Hematopoietic multipotent progenitor cell treated with erythropoietin and hydrocortisone succinate and interleukin-3 and kit ligand, for 6 days (in vitro differentiated cells): ENCODE data around the gene STX16.
A peak's percentile ranks its signal among the peaks of the same experiment; 100 is the strongest.

Source experiments
- DNase-seq: peaks from one replicate; pipeline ENCODE4 v3.0.0-alpha.2; 2015

The STX16 gene, protein sequence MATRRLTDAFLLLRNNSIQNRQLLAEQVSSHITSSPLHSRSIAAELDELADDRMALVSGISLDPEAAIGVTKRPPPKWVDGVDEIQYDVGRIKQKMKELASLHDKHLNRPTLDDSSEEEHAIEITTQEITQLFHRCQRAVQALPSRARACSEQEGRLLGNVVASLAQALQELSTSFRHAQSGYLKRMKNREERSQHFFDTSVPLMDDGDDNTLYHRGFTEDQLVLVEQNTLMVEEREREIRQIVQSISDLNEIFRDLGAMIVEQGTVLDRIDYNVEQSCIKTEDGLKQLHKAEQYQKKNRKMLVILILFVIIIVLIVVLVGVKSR

DNA sequence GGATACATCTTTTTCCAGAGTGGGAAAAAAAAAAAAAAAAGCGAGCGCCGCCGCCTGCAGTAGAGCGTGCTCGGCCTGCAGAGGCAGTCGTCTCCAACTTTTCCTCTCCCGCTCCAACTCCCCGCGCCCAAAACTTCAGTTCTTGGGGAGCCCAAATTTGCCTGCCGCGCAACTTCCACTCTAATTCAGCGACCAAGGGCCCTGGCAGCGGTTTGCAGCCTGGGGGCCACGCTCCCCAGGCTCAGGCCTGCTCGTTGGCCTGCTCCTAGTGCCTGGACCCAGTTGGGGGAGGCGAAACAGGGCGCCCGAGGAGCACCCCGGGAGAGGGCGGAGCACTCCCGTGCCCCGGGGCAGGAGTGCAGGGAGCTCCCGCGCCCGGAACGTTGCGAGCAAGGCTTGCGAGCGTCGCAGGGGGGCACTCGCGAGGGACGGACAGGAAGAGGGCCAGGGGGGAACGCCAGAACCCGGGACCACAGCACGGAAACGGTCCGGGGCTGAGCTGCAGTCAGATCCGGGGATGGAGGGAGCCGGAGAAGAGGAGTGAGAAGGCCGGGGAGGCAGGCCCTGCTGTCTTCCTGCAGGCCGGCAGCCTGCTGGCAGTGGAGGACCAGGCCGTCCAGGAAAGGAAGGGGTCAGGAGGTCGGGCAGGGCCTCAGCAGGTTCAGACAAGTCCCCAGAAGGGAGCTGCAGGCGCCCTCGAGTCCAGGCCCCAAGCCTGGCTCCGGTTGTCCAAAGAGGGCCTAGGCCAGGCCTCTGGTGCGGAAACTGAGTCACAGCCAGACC is at the start of gene STX16:
Gene STX16, plus strand, starts transcription at position 508 of the 783 bp plus-strand sequence. CDS start 724 bp downstream, outside the sequence.
- DNase-seq: peak; percentile 95

DNA sequence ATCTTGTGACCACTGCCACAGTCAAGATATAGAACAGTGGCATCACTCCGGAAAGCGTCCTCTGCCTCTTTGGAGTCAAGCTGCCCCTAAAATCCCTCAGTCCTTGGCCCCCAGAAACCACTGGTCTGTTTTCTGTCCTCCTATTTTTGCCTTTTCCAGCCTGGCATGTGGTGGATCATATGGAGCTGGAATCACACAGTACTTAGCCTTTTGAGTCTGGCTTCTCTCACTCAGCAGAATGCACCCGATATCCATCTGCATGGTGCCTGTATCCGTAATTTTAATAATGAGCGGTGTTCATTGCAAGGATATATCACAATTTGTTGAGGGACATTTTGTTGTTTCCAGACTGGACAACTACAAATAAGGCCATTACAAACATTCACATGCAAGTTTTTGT is 49.0 kb upstream of the STX16 start:
- no peak for DNase-seq

DNA sequence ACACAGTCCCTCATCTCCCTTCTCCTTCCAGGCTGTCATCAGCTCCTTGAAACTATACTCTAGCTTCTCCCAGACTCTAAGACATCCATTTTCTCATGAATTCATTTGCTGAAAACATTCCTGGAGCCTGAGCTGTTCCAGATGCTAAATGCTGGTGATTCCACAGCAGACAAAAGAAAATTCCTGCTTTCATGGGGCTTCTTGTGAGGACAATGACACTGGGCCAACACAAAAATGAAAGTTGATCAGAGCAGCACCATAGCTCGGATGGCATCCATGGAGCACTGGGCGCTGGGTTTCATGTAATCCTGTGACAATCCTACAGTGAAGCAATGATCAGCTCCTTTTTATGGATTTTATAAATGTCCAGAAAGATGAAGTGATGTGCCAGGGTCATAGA is 47.4 kb upstream of the STX16 start:
- DNase-seq: no peak

DNA sequence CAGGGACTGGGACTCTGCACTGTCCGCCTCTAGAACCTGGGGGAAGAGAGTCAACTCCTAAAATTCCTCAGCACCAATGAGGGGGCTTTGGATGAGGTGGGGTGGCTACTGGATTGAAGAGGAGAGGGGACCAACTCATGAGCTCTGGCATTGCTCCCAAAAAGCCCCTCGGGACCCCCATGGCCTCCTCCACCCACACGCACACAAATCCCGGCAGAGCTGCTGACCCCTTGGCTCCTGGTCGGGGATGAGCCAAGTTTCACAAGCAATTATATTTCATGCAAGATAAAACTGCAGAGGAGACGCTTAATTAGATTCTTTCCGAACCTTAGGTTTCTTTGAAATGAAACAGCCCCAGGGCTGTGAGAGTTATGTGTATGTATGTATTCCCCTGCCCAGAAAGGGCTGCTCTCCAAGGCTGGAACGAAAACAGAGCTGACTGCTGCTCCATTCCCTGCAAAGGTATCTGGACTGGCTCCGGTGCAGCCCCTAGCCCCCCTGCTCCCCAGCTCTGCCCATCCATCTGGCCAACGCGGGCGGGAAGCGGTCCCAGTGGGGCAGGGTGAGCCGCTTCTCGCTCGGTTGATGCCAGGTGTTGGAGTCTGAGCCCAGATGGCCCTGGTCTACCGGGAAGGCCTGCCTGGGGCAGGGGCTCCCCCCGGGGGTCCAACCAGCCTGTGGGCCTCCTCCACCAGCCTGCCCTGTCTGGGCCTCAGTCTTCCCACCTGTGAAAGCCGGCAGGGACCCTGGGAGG is 46.8 kb upstream of the STX16 start:
- no peak for DNase-seq

DNA sequence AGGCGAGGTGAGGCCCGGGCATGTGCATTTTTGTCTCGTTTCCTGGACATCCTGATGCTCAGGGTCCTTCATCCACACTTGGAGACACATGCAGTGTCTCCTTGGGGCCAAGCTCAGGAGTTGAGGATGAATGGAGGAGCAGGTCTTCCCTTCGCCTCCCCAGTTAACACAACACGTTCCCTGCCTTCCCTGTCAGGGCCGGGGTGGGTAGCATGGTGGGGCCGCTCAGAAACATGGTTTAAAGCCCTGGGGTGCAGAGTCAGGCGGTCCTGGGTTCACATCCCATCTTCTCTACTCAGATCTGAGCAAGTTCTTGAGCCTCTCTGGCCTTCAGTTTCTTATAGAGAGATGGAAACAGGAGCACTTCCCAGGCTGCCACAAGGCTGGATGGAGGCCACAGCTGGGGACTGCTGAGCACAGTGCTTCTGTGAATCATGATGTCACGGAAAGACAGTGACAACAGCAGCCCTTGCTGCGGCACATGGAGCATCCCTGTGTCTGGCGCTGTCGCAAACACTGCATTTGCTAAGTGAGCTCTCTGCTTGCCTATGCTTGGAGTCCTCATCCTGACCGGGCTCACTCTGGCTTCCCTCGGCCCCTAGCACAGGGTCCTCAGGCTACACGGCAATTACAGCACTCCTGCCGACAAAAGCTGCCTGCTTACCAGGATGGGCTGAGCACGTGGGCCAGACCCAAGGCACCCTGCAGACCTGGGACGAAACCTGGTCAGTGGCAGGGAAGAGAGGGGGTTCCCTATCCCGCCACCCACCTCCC is 45.6 kb upstream of the STX16 start:
- DNase-seq: no peak

DNA sequence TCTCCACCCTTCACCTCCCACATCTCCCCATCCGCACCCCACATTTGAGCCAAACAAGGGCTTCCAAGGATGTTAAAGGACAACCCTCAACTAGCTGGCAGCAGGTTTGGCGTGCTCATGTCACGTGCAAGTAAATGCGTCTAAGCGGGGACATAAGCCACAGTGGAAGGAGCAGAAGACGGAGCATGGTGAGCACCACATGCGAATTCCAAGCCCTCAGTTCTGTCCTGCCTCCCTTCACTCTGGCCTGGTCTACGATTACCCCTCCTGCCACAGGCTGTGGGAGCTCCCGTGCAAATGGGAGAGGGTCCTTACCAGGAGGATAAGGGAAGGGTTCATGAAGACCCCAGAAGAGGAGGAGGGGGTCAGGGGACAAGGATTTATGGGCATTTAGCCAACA is 44.9 kb upstream of the STX16 start:
- no peak for DNase-seq

DNA sequence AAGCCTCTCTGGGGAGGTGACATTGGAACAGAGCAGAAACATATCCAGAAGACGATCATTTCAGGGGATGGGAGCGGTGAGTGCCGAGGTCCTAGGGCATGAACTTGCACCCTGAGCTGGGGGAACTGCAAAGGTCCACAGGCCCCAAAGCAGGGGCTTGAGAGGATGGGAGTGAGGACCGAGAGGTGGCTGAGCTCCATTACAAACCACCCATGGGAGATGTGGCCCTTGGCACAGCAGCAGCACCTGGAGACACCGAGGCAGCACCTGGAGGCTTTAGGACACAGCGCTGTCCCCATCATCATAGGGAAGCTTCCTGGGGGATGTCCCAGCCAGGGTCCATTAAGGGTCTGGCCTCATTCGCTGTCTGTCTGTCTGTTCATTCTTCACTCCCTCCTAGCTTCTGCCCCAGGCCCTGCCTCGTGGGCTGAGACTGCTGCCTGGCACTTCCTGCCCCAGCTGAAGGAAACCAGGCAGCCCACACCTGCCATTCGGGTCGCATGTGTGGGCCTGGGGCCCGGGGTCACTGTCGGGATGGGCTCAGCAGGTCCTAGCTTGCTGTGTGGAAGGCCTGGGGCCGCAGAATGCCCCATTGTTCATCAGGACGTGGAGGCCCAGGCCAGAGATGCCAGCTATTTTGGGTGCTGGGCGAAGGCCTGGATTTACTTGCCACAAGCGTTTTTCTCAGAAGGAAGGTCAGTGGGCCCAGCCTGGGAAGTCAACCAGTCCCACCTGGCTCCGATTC is 42.8 kb upstream of the STX16 start:
- DNase-seq: no peak

DNA sequence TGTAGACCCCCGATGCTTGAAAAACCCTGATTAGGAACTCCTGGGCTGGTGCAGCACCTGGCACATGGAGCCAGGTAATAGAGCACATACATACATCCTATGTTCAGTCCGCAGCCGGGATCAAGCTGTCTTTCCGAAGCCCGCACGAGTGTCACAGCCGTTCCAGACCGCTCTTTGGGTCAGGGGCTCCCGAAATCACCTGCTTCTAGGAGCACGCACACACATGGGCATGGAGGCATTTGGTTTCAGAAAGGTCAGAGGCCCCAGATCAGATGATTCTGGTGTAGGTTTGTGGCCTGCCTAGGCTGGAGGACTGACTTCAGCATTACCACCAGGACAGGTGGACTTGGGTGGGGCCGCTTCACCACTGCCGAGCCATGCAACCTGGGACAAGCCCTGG is 42.1 kb upstream of the STX16 start:
- no peak for DNase-seq

DNA sequence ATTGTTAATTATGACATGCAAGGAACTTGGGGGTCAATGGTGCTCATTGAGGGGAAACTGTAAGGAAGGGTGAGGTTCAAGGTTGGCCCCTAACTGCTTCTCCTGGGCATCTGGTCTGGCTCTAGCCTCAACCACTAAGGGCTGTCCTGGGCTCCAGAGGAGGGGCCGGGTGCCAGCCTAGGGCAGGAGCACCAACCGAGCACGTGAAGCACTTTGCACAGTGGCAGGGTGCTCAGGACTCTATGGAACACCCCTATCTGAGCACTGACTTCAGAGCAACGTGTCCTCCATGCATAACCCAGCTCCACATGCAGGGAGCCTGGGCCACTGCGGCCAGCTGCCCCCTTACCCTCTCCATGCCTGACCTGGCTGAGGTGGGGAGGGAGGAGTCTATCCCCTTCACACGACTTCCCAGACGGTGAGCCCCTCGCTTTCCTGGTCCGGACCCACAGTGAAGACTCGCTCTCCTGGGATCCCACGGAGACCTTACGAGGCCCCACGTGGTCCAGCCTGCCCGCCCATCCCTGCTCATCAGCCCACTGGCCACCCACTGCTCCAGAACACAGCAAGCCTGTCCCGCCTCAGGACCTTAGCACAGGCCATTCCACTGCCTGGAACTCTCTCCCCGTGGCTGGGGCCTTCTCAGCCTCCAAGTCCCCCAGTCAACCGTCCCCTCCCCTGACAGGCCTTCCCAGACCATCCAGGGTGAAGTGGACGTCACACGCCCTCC is 40.8 kb upstream of the STX16 start:
- DNase-seq: no peak

DNA sequence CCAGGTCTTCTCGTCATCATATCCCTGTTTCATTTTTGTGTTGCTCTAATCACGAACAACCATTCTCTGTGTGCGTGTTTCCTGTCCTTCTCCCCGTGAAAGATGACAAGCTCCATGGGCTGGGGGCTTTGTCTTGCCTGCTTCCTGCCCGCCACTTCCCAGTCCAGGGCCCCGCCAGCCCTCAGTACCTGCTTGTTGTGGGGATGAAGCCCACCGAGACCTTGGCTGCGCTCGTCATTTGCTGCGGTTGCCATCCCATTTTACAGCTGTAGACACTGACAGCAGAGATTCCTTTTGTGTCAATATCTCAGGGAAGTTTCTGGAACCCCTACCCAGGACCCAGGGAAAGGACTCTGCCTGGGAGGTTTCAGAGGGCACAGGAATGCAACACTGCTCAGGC is 40.3 kb upstream of the STX16 start:
- DNase-seq: no peak

DNA sequence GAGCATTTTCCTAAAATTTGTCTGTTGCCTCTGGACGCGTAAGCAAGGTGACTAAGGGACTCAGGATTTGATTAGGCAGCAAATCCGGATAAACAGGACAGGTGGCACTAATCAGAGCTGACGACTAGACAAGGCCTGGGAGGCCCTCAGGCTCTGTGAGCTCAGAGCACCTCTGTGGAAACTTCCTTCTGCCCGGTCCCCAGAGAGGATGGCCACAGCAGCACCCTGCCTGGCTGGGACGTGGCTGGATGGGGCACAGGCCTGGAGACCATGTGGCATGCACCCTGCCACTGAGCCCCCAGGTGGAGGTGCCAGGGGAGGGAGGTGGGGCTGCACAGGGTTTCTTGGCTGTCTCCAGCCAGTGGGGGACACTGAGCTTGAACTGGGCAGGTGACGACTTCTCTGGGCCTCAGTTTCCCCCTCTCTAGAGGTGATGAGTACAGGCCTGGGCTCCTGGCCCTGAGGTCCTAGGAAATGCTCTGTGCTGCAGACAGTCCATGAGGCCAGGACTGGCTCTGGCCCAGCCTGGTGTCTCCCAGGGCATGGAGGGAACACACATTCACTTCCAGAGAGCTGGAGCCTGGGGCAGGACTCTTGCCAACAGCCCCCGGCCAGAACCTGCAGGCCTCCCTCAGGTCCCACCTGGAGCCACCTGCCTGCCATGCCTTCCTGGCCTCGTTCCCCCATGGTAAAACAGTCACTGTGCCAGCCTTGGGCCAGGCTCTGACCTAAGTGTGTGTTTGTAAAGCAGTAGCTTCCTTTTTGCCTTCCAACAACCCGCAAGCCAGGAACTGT is 39.6 kb upstream of the STX16 start:
- no peak for DNase-seq

DNA sequence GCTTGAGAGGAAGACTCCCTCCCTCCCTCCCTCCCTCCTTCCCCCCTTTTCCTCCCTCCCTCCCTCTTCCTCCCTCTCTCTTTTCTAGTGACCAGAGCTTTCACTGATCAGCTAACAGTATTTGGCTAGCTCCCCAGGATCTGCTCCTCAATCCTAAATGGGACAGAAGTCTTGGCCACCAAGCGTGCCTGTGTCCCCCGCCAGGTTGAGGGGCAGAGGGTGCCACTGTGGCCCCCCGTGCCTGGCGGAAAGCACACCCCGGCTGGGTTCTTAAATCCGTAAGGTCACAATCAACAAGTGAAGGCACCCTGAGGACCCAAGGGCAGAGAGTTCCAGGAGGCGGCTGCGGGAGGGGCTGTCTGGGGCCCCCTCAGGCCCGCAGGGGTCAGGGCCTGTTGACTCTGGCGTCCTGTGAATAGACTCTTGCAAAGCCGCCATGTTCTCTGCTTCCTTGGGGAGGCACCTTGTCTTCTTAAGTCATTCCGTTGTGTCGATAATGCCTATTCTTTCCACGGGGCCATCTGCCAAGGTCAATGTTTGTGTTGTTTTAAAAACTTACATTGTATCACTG is 38.9 kb upstream of the STX16 start:
- DNase-seq: no peak

DNA sequence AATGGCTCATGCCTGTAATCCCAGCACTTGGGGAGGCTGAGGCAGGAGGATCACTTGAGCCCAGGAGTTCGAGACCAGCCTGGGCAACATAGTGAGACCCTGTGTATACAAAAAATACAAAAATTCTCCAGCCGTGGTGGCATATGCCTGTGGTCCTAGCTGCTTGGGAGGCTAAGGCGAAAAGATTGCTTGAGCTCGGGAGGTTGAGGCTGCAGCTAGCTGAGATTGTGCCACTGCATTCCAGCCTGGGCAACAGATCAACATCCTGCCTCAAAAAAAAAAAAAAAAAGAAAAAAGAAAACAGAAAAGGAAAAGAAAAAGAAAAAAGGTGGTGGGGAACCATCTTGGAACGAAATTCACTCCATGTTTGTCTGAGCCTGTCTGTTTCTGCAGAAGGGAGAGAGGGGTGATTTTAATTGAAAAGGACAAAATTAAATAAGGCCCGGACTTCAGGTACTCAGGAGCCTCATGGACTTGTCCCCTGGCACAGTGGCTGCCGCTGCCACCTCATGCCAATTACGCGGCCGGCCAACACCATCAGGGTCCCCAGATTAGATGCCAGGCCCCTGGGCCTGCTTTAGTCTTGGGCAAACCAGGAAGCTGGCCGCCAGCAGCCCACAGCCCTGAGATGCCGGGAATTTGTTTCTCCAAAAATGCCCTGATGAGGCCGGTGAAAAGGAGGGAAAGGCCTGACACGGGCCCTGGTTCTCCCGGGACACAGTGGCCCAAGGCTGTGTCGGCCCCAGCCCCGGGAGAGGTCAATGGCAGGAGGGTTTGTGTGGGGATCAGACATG is 37.8 kb upstream of the STX16 start:
- no peak for DNase-seq

DNA sequence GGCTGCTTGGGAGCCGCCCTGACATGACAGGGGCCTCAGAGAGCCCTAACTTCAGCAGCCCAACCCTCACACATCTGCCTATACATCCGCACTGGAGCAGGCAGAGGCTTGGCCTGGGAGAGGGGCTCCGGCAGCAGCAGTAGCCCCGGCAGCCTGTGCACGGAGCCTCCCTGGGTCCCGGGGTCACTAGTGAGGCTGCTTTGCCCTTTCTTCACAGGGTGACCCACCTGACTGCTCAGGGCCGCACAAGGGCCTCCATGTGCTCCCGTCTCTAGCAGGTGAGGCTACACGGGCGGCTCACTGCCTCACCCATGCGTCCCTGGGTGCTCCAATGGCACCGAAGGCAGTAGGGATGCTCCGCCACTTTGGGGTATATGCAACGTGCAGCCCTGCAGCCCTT is 36.7 kb upstream of the STX16 start:
- DNase-seq: no peak

DNA sequence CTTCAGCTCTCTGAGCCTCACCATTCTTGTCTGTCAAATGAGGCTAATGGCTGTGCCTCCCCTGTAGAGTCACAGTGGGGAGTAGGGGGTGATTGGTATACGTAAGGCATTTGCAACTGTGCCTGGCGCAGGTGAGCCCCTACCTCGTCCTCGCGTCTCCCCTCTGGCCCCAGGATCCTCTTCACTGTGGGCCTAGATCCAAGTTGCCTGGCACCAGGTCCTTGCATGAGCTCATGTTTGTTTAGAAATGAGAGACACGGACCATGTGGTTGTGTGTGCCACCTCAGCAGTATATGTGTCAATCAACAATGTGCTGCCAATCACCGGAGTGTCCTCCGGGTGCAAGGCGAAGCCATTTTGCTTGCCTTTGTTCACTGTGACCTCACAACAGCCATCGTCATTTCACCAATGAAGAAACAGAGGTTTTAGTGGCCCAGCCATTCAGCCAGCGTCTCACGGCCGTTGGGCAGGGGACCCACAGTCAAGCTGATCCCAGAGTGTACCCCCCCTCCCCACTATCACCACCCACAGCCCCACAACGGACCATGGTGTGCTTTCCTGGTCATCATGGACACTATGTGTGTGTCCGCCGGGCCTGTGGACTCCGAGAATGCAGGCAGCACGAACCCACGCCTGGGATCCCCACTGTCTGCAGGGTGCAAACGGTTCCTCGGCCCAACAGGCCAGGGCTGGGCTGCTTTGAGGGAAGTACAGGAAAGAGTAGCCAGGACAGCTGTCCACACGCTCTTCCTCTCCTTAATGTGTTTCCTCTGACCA is 35.9 kb upstream of the STX16 start:
- DNase-seq: no peak

DNA sequence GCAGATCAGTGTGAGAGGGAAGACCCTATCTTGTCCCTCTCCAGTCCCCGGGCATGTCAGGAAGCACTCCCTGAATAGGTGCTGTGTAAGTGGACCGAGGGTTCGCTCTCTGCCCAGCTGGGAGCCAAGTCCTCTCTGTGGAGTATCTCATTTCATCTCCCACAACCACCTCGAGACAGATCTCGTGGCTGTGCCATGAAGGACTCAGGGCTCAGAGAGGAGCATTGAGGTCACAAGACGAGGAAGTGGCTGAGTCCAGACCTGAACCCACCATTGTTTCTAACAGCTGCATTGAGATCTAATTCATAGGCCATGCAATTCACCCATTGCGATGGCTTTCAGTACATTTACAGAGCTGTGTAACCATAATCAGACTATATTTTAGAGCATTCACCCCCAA is 34.7 kb upstream of the STX16 start:
- no peak for DNase-seq

DNA sequence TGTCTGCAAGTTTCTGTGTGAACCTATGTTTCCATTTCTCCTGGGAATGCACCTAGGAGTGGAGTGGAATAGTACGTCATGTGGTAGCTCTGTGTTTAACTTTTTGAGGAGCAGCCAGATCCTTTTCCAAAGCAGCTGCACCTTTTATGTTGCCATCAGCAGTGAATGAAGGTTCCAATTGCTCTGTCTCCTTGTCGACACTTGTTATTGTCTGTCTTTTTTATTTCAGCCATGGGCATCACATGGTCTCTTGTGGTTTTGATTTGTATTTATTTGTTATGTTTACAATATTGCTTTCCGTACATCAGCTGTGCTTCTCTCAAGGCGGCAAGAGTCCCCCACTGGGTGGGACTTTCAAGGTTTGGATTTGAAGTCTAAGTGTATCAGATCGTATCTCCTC is 33.9 kb upstream of the STX16 start:
- DNase-seq: no peak

DNA sequence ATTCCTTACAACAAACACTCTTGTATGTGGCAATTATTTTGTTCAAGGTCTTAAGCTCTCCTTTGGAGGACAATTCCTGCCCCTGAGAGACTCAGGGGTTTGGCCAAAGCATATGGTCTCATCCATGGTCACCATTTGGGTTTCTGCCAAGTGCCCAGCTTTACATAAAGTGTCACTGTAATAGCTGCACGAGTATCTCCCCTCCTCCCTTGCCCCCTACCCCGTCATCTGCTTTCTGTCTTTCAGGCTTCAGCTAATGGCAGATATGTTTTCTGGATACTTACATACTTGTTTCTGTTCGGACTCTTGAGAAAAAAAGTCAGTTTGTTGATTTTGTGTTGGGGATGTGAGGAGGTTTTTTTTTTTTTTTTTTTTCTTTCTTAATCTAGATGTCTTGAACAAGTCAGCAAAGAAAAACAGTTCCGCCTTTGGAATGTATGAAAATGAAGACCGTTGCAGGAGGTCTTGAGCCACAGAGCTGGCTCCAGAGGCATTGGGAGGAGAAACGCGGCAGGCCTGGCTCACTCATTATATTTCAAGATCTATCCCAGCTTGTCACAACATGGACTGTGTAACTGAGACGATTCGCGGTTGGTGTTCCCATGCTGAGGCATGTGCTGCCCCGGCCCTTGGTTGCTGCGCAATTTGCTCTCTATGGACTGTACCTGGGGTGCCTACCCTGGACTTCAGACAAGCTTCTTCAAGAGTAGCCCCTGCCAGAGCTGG is 32.6 kb upstream of the STX16 start:
- DNase-seq: no peak
